H9 (cell line): ENCODE data around the gene KIAA1210. TPM values are rescaled to one million over a fixed set of nuclear protein-coding genes. Genes with fewer than 3 reads are reported as not detected.

Experiments
- DNase-seq: peaks from one replicate; pipeline ENCODE4 v3.0.0-alpha.2; 2017
- H2AFZ ChIP-seq: one replicate; pipeline ENCODE4 v1.6.1; 2013; ENCODE audit warnings: mild to moderate bottlenecking, low read length, control low read depth, moderate library complexity
- H2AK5ac ChIP-seq: 2 replicates; pipeline ENCODE4 v1.6.1; 2013; ENCODE audit warnings: low read length, control low read depth, mixed read lengths; ENCODE audit not compliant: insufficient read length
- H2BK120ac ChIP-seq: one replicate; pipeline ENCODE4 v1.6.1; 2013; ENCODE audit warnings: low read depth, mild to moderate bottlenecking, low read length, control low read depth, inconsistent platforms; ENCODE audit not compliant: poor library complexity, severe bottlenecking
- H2BK12ac ChIP-seq: 2 replicates; pipeline ENCODE4 v1.6.1; 2013; ENCODE audit warnings: low read length, control low read depth, mixed read lengths, low read depth; ENCODE audit not compliant: insufficient read length
- H2BK15ac ChIP-seq: 2 replicates; pipeline ENCODE4 v1.6.1; 2013; ENCODE audit warnings: low read depth, low read length, control low read depth
- H2BK20ac ChIP-seq: one replicate; pipeline ENCODE4 v1.6.1; 2013; ENCODE audit warnings: low read depth, mild to moderate bottlenecking, low read length, control low read depth, inconsistent platforms; ENCODE audit not compliant: poor library complexity, severe bottlenecking
- H2BK5ac ChIP-seq: 2 replicates; pipeline ENCODE4 v1.6.1; 2013; ENCODE audit warnings: low read length, control low read depth, mixed read lengths; ENCODE audit not compliant: insufficient read length
- H3K14ac ChIP-seq: 2 replicates; pipeline ENCODE4 v1.6.1; 2013; ENCODE audit warnings: low read length, control low read depth; ENCODE audit not compliant: insufficient read depth
- H3K18ac ChIP-seq: 2 replicates; pipeline ENCODE4 v1.6.1; 2013; ENCODE audit warnings: low read depth, mild to moderate bottlenecking, mixed read lengths, low read length, control low read depth; ENCODE audit not compliant: insufficient read length
- H3K23ac ChIP-seq: 2 replicates; pipeline ENCODE4 v1.6.1; 2013; ENCODE audit warnings: low read length, control low read depth, mixed read lengths, low read depth; ENCODE audit not compliant: insufficient read length
- H3K23me2 ChIP-seq: 2 replicates; pipeline ENCODE4 v1.6.1; 2013; ENCODE audit warnings: low read depth, mild to moderate bottlenecking, mixed read lengths, low read length, control low read depth; ENCODE audit not compliant: insufficient read length, poor library complexity, severe bottlenecking
- H3K27ac ChIP-seq: 2 replicates; pipeline ENCODE4 v1.5.1; 2013; ENCODE audit warnings: low read length, control low read depth, mixed read lengths, low read depth; ENCODE audit not compliant: insufficient read length
- H3K27me3 ChIP-seq: 2 replicates; pipeline ENCODE4 v1.6.1; 2013; ENCODE audit warnings: low read length, control low read depth, inconsistent platforms; ENCODE audit not compliant: insufficient read depth
- H3K4ac ChIP-seq: 2 replicates; pipeline ENCODE4 v1.6.1; 2013; ENCODE audit warnings: low read depth, mild to moderate bottlenecking, control low read depth, inconsistent platforms, low read length, moderate library complexity
- H3K4me1 ChIP-seq: 2 replicates; pipeline ENCODE4 v1.6.1; 2013; ENCODE audit warnings: low read length, control low read depth, inconsistent platforms; ENCODE audit not compliant: insufficient read depth
- H3K4me2 ChIP-seq: 2 replicates; pipeline ENCODE4 v1.6.1; 2013; ENCODE audit warnings: low read length, control low read depth, mixed read lengths; ENCODE audit not compliant: insufficient read length, insufficient read depth
- H3K56ac ChIP-seq: 2 replicates; pipeline ENCODE4 v1.6.1; 2013; ENCODE audit warnings: low read depth, mild to moderate bottlenecking, mixed read lengths, low read length, control low read depth; ENCODE audit not compliant: insufficient read length
- H3K79me1 ChIP-seq: 2 replicates; pipeline ENCODE4 v1.6.1; 2013; ENCODE audit warnings: low read depth, mild to moderate bottlenecking, moderate library complexity, low read length, control low read depth, inconsistent platforms; ENCODE audit not compliant: insufficient read depth, poor library complexity, severe bottlenecking
- H3K79me2 ChIP-seq: 2 replicates; pipeline ENCODE4 v1.6.1; 2013; ENCODE audit warnings: low read length, control low read depth, inconsistent platforms; ENCODE audit not compliant: insufficient read depth
- H3K9ac ChIP-seq: 2 replicates; pipeline ENCODE4 v1.6.1; 2013; ENCODE audit warnings: low read length, control low read depth, mixed read lengths; ENCODE audit not compliant: insufficient read length; ENCODE audit errors: extremely low read depth
- H3K9me3 ChIP-seq: one replicate; pipeline ENCODE4 v1.6.1; 2013; ENCODE audit warnings: low read depth, low read length, inconsistent platforms; ENCODE audit not compliant: control insufficient read depth
- H3T11ph ChIP-seq: one replicate; pipeline ENCODE4 v1.6.1; 2013; ENCODE audit warnings: mild to moderate bottlenecking, low read length, control low read depth, inconsistent platforms
- H4K20me1 ChIP-seq: one replicate; pipeline ENCODE4 v1.6.1; 2013; ENCODE audit not compliant: control insufficient read depth, insufficient read length, insufficient read depth
- H4K5ac ChIP-seq: 2 replicates; pipeline ENCODE4 v1.6.1; 2013; ENCODE audit warnings: low read depth, mild to moderate bottlenecking, mixed read lengths, low read length, control low read depth; ENCODE audit not compliant: insufficient read length
- H4K8ac ChIP-seq: replicated peaks from 2 replicates; pipeline ENCODE4 v1.6.1; 2013; ENCODE audit warnings: low read length, control low read depth, mixed read lengths, low read depth; ENCODE audit not compliant: insufficient read length
- H4K91ac ChIP-seq: 2 replicates; pipeline ENCODE4 v1.6.1; 2013; ENCODE audit warnings: low read depth, mild to moderate bottlenecking, moderate library complexity, mixed read lengths, low read length, control low read depth; ENCODE audit not compliant: insufficient read length
- H3K27ac Mint-ChIP-seq, 3 experiments: 2 replicates in 2 of 3; 3 replicates in 1 of 3; pipeline ENCODE4 v1.8.0; 2020 to 2021; ENCODE audit warnings: mixed read lengths in 3 of 3, mild to moderate bottlenecking in 1 of 3, moderate library complexity in 1 of 3
- H3K27me3 Mint-ChIP-seq: 2 replicates; pipeline ENCODE4 v1.8.0; 2021; ENCODE audit warnings: low read depth, mild to moderate bottlenecking, moderate library complexity, mixed read lengths
- H3K36me3 Mint-ChIP-seq, 3 experiments: 2 replicates in 2 of 3; 3 replicates in 1 of 3; pipeline ENCODE4 v1.8.0; 2020 to 2021; ENCODE audit warnings: low read depth in 3 of 3, mixed read lengths in 3 of 3; ENCODE audit not compliant: insufficient read depth in 1 of 3
- H3K4me1 Mint-ChIP-seq, 2 experiments: 2 replicates each; pipeline ENCODE4 v1.8.0; 2020; ENCODE audit warnings: mixed read lengths in 2 of 2
- H3K4me3 Mint-ChIP-seq, 2 experiments: 2 replicates in 1 of 2; 3 replicates in 1 of 2; pipeline ENCODE4 v1.8.0; 2020 to 2021; ENCODE audit warnings: mild to moderate bottlenecking in 2 of 2, mixed read lengths in 2 of 2, moderate library complexity in 1 of 2
- H3K9me3 Mint-ChIP-seq, 2 experiments: 2 replicates in 1 of 2; 3 replicates in 1 of 2; pipeline ENCODE4 v1.8.0; 2020; ENCODE audit warnings: mild to moderate bottlenecking in 2 of 2, mixed read lengths in 2 of 2, moderate library complexity in 1 of 2
- CTCF ChIP-seq: fragments of 200-600 bp; sonication (generic); conservative IDR thresholded peaks from 3 replicates; pipeline ENCODE4 v1.8.0; 2021; ENCODE audit warnings: antibody characterized with exemption, mild to moderate bottlenecking
- WGBS: extraction: QIAGEN DNeasy Blood & Tissue Kit; methylation state at CpG from one replicate; pipeline ENCODE4 v1.1.7; 2013; ENCODE audit warnings: missing lambda C conversion rate, low lambda C conversion rate, mixed read lengths; ENCODE audit not compliant: insufficient read length; ENCODE audit errors: extremely low coverage; 5-methylcytosine and 5-hydroxymethylcytosine counted together
- total RNA-seq: library from RNA; stranded (reverse); gene quantifications from 2 replicates; pipeline ENCODE4 v1.2.1, GENCODE V29; 2021

Gene KIAA1210
- total RNA-seq, 1 experiment from 2014 or later, result not detected

- Histone ChIP-seq H2BK12ac (no peak overlapping the region), H2AK5ac (no peak overlapping the region), H3K4me2 (no peak overlapping the region), H3T11ph (no peak overlapping the region), H2BK20ac (no peak overlapping the region), H3K4me1 (no peaks in the 10 kb centered on the region), H4K20me1 (no peaks in the 10 kb centered on the region), H3K79me2 (no peaks in the 10 kb centered on the region), H3K4ac (no peak overlapping the region), H2BK5ac (no peak overlapping the region), H4K8ac (no peak overlapping the region), H3K27ac (no peak overlapping the region), H4K91ac (no peak overlapping the region), H3K27me3 (no peaks in the 10 kb centered on the region), H3K23ac (no peak overlapping the region), H3K79me1 (no peaks in the 10 kb centered on the region), H2AFZ (no peak overlapping the region), H3K23me2 (no peaks in the 10 kb centered on the region), H3K9me3 (peaks cover 45% of the 10 kb centered on the region), H3K14ac (no peak overlapping the region), H2BK15ac (no peak overlapping the region), H2BK120ac (no peak overlapping the region), H3K56ac (no peak overlapping the region), H3K9ac (no peak overlapping the region), H3K18ac (no peak overlapping the region), H4K5ac (no peak overlapping the region)
- peaks cover 4% of the 10 kb centered on the region; the same call in 1 of the 2 replicates for H3K27me3 Mint-ChIP-seq
- H3K36me3 Mint-ChIP-seq, result no peaks in the 10 kb centered on the region; a peak in 2 of 7 replicates
- no peak overlapping the region for H3K27ac Mint-ChIP-seq
- no peak overlapping the region for H3K4me3 Mint-ChIP-seq
- WGBS, result no CpG with 5 or more reads among the region's 1 CpG
- no peak for DNase-seq
- H3K9me3 Mint-ChIP-seq, result peaks cover 59 to 68% of the 10 kb centered on the region in 2 experiments
- TF ChIP-seq CTCF, result no peak
- no peaks in the 10 kb centered on the region for H3K4me1 Mint-ChIP-seq
Measured at GRCh38 chrX:119101168-119101567, 26.4 kb downstream of the KIAA1210 start.
